NB4 (cell line): ENCODE measurements around the gene CEPT1.

Source experiments
- CTCF ChIP-seq: IDR thresholded peaks from one replicate; pipeline ENCODE4 v1.5.1; 2012; ENCODE audit warnings: low read depth, low read length
- POLR2A ChIP-seq: IDR thresholded peaks from 2 replicates; pipeline ENCODE4 v1.6.1; 2011; ENCODE audit warnings: mild to moderate bottlenecking; ENCODE audit not compliant: insufficient read length; ENCODE audit errors: extremely low read depth

GRCh38 chr1:111200802-111201161 lies 60.8 kb downstream of the CEPT1 start:
- TF ChIP-seq CTCF (no peak), POLR2A (no peak)
